Gastrocnemius medialis (tissue), 4 donors: ENCODE results near the gene C2CD5. TPM values are rescaled to one million over a fixed set of nuclear protein-coding genes. Genes with fewer than 3 reads are reported as not detected.

Experiments
- ATAC-seq, 2 donors: fragments of 150-250 bp; one replicate each; pipeline ENCODE4 v1.9.1; 2016
- DNase-seq, 2 donors: peaks; one replicate each; pipeline ENCODE4 v3.0.0-alpha.2; 2019
- H3K27ac ChIP-seq, 4 donors: fragments of 200-600 bp; sonication (generic); 1 replicate in 1 of 4; 2 replicates in 3 of 4; pipeline ENCODE4 v1.5.1; 2016 to 2018; ENCODE audit warnings: mild to moderate bottlenecking in 2 of 4, moderate library complexity in 1 of 4
- H3K27me3 ChIP-seq, 3 donors: fragments of 200-600 bp; sonication (generic) in 2 of 3; 1 replicate in 1 of 3; 2 replicates in 2 of 3; pipeline versions ENCODE4 v1.5.1 to v1.6.0; 2016 to 2019; ENCODE audit warnings: mild to moderate bottlenecking in 1 of 3, moderate library complexity in 1 of 3
- H3K36me3 ChIP-seq, 2 donors: fragments of 200-600 bp; sonication (generic) in 1 of 2; one replicate each; pipeline ENCODE4 v1.5.1; 2017 to 2018
- H3K4me1 ChIP-seq, 2 donors: fragments of 200-600 bp; sonication (generic) in 1 of 2; one replicate each; pipeline ENCODE4 v1.5.1; 2016 to 2017; ENCODE audit warnings: mild to moderate bottlenecking in 2 of 2
- H3K4me3 ChIP-seq, 4 donors: fragments of 200-600 bp; sonication (generic) in 3 of 4; 1 replicate in 1 of 4; 2 replicates in 3 of 4; pipeline ENCODE4 v1.5.1; 2016 to 2019; ENCODE audit warnings: mild to moderate bottlenecking in 2 of 4
- H3K9me3 ChIP-seq, 3 donors: fragments of 200-600 bp; sonication (generic) in 2 of 3; 1 replicate in 1 of 3; 2 replicates in 2 of 3; pipeline ENCODE4 v1.5.1; 2016 to 2019
- POLR2A ChIP-seq, 2 donors: fragments of 450-650 bp; IDR thresholded peaks; one replicate each; pipeline ENCODE4 v1.6.1; 2017; ENCODE audit warnings: antibody characterized with exemption in 2 of 2, mild to moderate bottlenecking in 2 of 2, moderate library complexity in 2 of 2
- in situ Hi-C, 4 donors: fragments of 200-750 bp; cut with MboI; loops; one replicate each; pipeline versions ENCODE4 v1.15.0 to v1.8.0; 2017; ENCODE audit warnings: low sequenced_read_pairs in 4 of 4
- intact Hi-C: fragments of 100-400 bp; cut with DNase I; formaldehyde crosslinking; loops from one replicate; pipeline ENCODE4 v1.15.1; 2023; ENCODE audit warnings: low total_unique reads
- total RNA-seq, 4 donors: library from RNA; depleted of rRNA; stranded (reverse); fragments of >200 nt; gene quantifications; one replicate each; pipeline versions ENCODE4 v1.1.0 to v1.2.3, GENCODE V29; 2016
- TF ChIP-seq, protein P1 (sequence below), 5 experiments: fragments of 450-650 bp in 3 of 5; fragments of 200-600 bp in 2 of 5; sonication (generic) in 2 of 5; IDR thresholded peaks in 4 of 5; conservative IDR thresholded peaks in 1 of 5; 1 replicate in 4 of 5; 2 replicates in 1 of 5; pipeline ENCODE4 v1.5.1; 2016 to 2019; ENCODE audit warnings: antibody characterized with exemption in 5 of 5, mild to moderate bottlenecking in 3 of 5, moderate library complexity in 3 of 5

C2CD5 gene
- total RNA-seq, 4 donors from 2014 or later = 5.3 to 9.4 (median 6.9) TPM

GRCh38 chr12:22443379-22444316 lies 100.7 kb downstream of the C2CD5 start:
- no peaks in the 10 kb centered on the region for H3K4me1 ChIP-seq
- H3K4me3 ChIP-seq = no peak overlapping the region
- H3K27ac ChIP-seq = no peak overlapping the region
- H3K27me3 ChIP-seq = no peaks in the 10 kb centered on the region
- H3K36me3 ChIP-seq = no peaks in the 10 kb centered on the region
- no peaks in the 10 kb centered on the region for H3K9me3 ChIP-seq
- DNase-seq = peak; percentile 29 to 38
- in situ Hi-C loops = loop anchor here in 3 of 4 donors (10.0 to 25.0 kb wide), 2 partner anchors 349 to 356 kb away; no protein-coding TSS in a partner anchor
- intact Hi-C loops = loop anchor here (1.0 to 10.0 kb wide), 2 partner anchors 360 to 749 kb away; no protein-coding TSS in a partner anchor
- peak; percentile 83 to 93 for ATAC-seq
- no peak for TF ChIP-seq POLR2A (IDR thresholded peaks at IDR 0.05)
- TF ChIP-seq, protein P1, sequence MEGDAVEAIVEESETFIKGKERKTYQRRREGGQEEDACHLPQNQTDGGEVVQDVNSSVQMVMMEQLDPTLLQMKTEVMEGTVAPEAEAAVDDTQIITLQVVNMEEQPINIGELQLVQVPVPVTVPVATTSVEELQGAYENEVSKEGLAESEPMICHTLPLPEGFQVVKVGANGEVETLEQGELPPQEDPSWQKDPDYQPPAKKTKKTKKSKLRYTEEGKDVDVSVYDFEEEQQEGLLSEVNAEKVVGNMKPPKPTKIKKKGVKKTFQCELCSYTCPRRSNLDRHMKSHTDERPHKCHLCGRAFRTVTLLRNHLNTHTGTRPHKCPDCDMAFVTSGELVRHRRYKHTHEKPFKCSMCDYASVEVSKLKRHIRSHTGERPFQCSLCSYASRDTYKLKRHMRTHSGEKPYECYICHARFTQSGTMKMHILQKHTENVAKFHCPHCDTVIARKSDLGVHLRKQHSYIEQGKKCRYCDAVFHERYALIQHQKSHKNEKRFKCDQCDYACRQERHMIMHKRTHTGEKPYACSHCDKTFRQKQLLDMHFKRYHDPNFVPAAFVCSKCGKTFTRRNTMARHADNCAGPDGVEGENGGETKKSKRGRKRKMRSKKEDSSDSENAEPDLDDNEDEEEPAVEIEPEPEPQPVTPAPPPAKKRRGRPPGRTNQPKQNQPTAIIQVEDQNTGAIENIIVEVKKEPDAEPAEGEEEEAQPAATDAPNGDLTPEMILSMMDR (IDR thresholded peaks at IDR 0.05 in 4 of 5, conservative IDR thresholded peaks at IDR 0.05 in 1 of 5) = peak; percentile 17 to 68 (median 63)

DNA sequence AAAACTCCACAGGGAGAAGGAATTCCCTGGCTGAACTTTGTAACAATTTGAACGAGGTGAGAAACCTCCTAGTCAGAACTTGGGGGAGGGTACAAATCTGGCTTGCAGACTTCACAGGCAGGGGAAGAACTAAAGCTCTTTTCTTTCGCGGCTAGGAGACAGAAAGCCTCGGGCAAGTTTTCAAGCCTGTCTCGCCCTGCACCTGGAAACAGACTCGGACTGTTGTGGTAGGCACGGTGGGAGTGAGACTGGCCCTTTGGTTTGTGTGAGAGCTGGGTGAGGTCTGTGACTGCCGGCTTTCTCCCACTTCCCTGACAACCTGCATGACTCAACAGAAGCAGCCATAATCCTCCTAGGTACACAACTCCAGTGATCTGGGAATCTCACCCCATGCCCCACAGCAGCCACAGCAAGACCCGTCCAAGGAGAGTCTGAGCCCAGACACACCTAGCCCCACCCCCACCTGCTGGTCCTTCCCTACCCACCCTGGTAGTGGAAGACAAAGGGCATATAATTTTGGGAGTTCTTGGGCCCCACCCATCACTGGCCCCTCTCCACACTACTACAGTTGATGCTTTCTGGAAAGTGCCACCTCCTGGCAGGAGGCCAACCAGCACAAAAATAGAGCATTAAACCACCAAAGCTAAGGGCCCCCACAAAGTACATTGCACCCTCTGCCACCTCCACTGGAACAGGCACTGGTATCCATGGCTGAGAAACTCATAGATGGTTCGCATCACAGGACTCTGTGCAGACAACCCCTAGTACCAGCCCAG lies 107.1 kb downstream of the C2CD5 start:
- no peaks in the 10 kb centered on the region for H3K36me3 ChIP-seq
- H3K27me3 ChIP-seq = no peaks in the 10 kb centered on the region
- ATAC-seq (no peak), DNase-seq (no peak)
- TF ChIP-seq, protein P1 (IDR thresholded peaks at IDR 0.05 in 4 of 5, conservative IDR thresholded peaks at IDR 0.05 in 1 of 5) = no peak
- TF ChIP-seq POLR2A (IDR thresholded peaks at IDR 0.05) = no peak
- H3K4me3 ChIP-seq = no peak overlapping the region
- H3K4me1 ChIP-seq = no peaks in the 10 kb centered on the region
- no peaks in the 10 kb centered on the region for H3K9me3 ChIP-seq
- no peak overlapping the region for H3K27ac ChIP-seq
- intact Hi-C loops (no loop called here), in situ Hi-C loops (loop anchor here in 2 of 4 donors (10.0 to 25.0 kb wide), 2 partner anchors 350 to 352 kb away; no protein-coding TSS in a partner anchor)

- no peak overlapping the region for H3K27ac ChIP-seq
- intact Hi-C loops (no loop called here), in situ Hi-C loops (loop anchor here in 2 of 4 donors (10.0 to 25.0 kb wide), 2 partner anchors 348 to 351 kb away; no protein-coding TSS in a partner anchor)
- no peaks in the 10 kb centered on the region for H3K27me3 ChIP-seq
- H3K36me3 ChIP-seq = no peaks in the 10 kb centered on the region
- DNase-seq = no peak
- no peak overlapping the region for H3K4me3 ChIP-seq
- H3K4me1 ChIP-seq = no peaks in the 10 kb centered on the region
- no peak for TF ChIP-seq POLR2A (IDR thresholded peaks at IDR 0.05)
- TF ChIP-seq, protein P1 (IDR thresholded peaks at IDR 0.05 in 4 of 5, conservative IDR thresholded peaks at IDR 0.05 in 1 of 5) = no peak
- no peaks in the 10 kb centered on the region for H3K9me3 ChIP-seq
- ATAC-seq = no peak
Observed at GRCh38 chr12:22435583-22435982, 108.8 kb downstream of the C2CD5 start.

DNA sequence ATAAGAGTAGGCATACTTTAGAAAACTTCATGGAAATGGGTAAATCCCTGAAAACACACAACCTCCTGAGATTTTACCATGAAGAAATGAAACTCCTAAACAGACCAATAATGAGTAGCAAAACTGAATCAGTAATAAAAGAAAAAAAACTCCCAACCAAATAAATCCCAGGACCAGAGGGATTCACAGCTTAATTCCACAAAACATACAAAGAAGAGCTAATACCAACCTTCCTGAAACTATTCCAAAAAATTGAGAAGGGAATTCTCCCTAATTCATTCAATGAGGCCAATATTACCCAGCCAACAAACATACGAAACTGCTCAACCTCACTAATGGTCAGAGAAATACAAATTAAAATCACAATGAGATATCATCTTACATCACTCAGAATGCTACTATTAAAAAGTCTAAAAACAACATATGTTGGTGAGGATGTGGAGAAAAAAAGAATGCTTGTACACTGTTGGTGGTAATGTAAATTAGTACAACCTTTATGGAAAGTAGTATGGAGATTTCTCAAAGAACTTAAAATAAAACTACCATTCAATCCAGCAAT lies 112.6 kb downstream of the C2CD5 start:
- intact Hi-C loops = no loop called here

More for the DNA sequence above, 112.6 kb downstream of the C2CD5 start:
- Histone ChIP-seq H3K4me1 (no peaks in the 10 kb centered on the region), H3K36me3 (no peaks in the 10 kb centered on the region), H3K9me3 (no peaks in the 10 kb centered on the region), H3K27me3 (no peaks in the 10 kb centered on the region), H3K4me3 (no peak overlapping the region), H3K27ac (no peak overlapping the region)
- DNase-seq (no peak), ATAC-seq (no peak)
- in situ Hi-C loops = loop anchor here in 2 of 4 donors (10.0 to 25.0 kb wide), 2 partner anchors 344 to 347 kb away; no protein-coding TSS in a partner anchor
- TF ChIP-seq POLR2A (IDR thresholded peaks at IDR 0.05) = no peak
- TF ChIP-seq, protein P1 (IDR thresholded peaks at IDR 0.05 in 4 of 5, conservative IDR thresholded peaks at IDR 0.05 in 1 of 5) = no peak
